HepG2 (cell line): Measurements from ENCODE around the gene TRIM28. TPM values are rescaled to one million over a fixed set of nuclear protein-coding genes. Genes with fewer than 3 reads are reported as not detected.

Experiments
- DPF2 ChIP-seq: sonication (generic); formaldehyde crosslinking; IDR thresholded peaks from 2 replicates; pipeline ENCODE4 v1.4.0; 2020; ENCODE audit warnings: mild to moderate bottlenecking, low read depth, missing genetic modification reagents, borderline replicate concordance
- JARID2 ChIP-seq: sonication (generic); formaldehyde crosslinking; IDR thresholded peaks from 2 replicates; pipeline ENCODE4 v1.8.1; 2023; ENCODE audit warnings: missing genetic modification reagents, inconsistent platforms; ENCODE audit not compliant: insufficient replicate concordance
- NR3C1 ChIP-seq: sonication (generic); formaldehyde crosslinking; IDR thresholded peaks from 2 replicates; pipeline ENCODE4 v1.4.0; 2020; ENCODE audit warnings: missing genetic modification reagents
- PREB ChIP-seq: sonication (generic); formaldehyde crosslinking; IDR thresholded peaks from 2 replicates; pipeline ENCODE4 v1.4.0; 2020; ENCODE audit warnings: missing genetic modification reagents
- RNF219 ChIP-seq: sonication (generic); formaldehyde crosslinking; IDR thresholded peaks from 2 replicates; pipeline ENCODE4 v1.5.0; 2020; ENCODE audit warnings: mild to moderate bottlenecking, missing genetic modification reagents
- ZGPAT ChIP-seq: IDR thresholded peaks from 2 replicates; pipeline ENCODE4 v1.6.1; 2016; ENCODE audit warnings: mild to moderate bottlenecking
- ZNF577 ChIP-seq: sonication (generic); formaldehyde crosslinking; IDR thresholded peaks from 2 replicates; pipeline ENCODE4 v1.4.0; 2020; ENCODE audit warnings: mild to moderate bottlenecking, low read depth, missing genetic modification reagents, borderline replicate concordance
- ZNF614 ChIP-seq: IDR thresholded peaks from 2 replicates; pipeline ENCODE4 v1.6.1; 2018; ENCODE audit warnings: missing biosample characterization, missing genetic modification reagents, inconsistent platforms, borderline replicate concordance
- ZSCAN31 ChIP-seq: sonication (generic); formaldehyde crosslinking; IDR thresholded peaks from 2 replicates; pipeline ENCODE4 v1.5.0; 2020; ENCODE audit warnings: low read depth, mild to moderate bottlenecking, missing genetic modification reagents
- polyA plus RNA-seq, 8 experiments: library from polyadenylated mRNA; depleted of rRNA in 3 of 8; stranded (reverse) in 7 of 8; unstranded in 1 of 8; fragments of >200 nt; fragmentation: Illumina TruSeq in 4 of 8; extraction: Trizol in 4 of 8; gene quantifications; 2 replicates each; pipeline versions ENCODE4 v1.2.1 to v1.2.3, GENCODE V29; 2011 to 2016; ENCODE audit warnings: low read depth in 4 of 8, missing spikeins in 1 of 8, mixed read lengths in 1 of 8; ENCODE audit not compliant: insufficient read depth in 1 of 8
- total RNA-seq, 5 experiments: library from RNA; depleted of rRNA; stranded (reverse); fragments of >200 nt; fragmentation: Illumina TruSeq; extraction: Trizol; gene quantifications; 2 replicates each; pipeline ENCODE4 v1.2.3, GENCODE V29; 2016; ENCODE audit warnings: low read depth in 1 of 5
- TF ChIP-seq, protein P1 (sequence below): sonication (generic); formaldehyde crosslinking; IDR thresholded peaks from 2 replicates; pipeline ENCODE4 v1.8.0; 2022; ENCODE audit warnings: mild to moderate bottlenecking, missing genetic modification reagents, moderate library complexity

TRIM28 gene
- total and polyA plus RNA-seq, 2 of the 13 experiments (the other 11 are each of a cell fraction or from before 2014, with no cell fraction given), result 361 to 439 TPM

DNA sequence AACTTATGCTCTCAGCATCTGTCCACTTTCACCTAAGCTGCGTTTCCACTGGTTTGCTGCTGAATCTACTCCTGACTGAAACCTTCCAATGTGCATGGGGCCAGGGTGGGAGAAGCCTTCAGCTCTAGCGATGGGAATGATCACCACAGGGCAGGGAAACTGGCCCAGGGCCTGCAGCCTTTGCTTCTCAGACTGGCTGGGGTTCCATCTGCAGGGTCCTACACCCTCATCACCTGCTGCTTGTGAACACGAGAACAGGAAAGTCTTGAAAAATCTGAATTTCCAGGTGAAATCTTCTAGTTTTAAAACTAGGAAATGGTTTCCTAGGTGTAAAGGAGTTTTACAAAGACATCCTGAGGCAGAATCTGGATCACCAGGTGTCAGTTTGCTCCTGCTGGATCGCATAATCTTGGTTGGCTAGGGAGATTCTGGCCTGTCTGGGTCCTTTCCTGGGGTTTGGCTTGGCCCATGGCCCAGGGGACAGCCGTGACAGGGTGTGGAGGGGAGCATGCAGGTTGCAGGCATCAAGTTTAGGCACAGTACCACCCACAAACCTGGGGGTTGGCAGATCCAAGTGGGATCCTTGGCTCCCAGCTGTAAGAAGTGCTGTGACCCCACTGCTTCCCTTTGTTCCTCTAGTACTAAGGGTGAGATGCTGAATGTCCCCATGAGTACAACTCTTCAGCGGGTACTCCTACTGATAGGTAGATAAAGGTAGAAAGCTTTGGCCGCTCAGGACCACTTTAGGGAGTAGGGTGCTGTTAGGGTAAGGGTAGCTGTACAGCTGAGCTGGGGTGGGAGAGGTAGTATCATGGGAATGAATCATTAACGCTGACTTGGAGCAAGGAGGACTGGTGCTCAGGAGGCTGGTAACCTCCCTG is 16.4 kb downstream of the TRIM28 start (continued):
- TF ChIP-seq RNF219, result no peak
- no peak for TF ChIP-seq PREB
- TF ChIP-seq ZSCAN31 (CRISPR knock-in tag), result 0 out of 2 replicates have a peak, but pooled peaks have one; percentile 2
- TF ChIP-seq ZGPAT, result no peak
- TF ChIP-seq ZNF614, result no peak
- TF ChIP-seq DPF2, result no peak
- TF ChIP-seq, protein P1, sequence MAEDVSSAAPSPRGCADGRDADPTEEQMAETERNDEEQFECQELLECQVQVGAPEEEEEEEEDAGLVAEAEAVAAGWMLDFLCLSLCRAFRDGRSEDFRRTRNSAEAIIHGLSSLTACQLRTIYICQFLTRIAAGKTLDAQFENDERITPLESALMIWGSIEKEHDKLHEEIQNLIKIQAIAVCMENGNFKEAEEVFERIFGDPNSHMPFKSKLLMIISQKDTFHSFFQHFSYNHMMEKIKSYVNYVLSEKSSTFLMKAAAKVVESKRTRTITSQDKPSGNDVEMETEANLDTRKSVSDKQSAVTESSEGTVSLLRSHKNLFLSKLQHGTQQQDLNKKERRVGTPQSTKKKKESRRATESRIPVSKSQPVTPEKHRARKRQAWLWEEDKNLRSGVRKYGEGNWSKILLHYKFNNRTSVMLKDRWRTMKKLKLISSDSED (CRISPR knock-in tag), result no peak
- no peak for TF ChIP-seq NR3C1 (CRISPR knock-in tag)
- TF ChIP-seq JARID2 (CRISPR knock-in tag), result no peak
- TF ChIP-seq ZNF577 (CRISPR knock-in tag), result no peak
